Brain microvascular endothelial cell (primary cell): Measurements from ENCODE around the gene PPA2.

Experiments used
- DNase-seq: peaks from one replicate; pipeline ENCODE4 v3.0.0-alpha.2; 2020
- H3K27ac ChIP-seq: fragments of 250-450 bp; sonication (Bioruptor Pico); 2 replicates; pipeline ENCODE4 v1.5.1; 2020; ENCODE audit warnings: mild to moderate bottlenecking, moderate library complexity
- H3K27me3 ChIP-seq: fragments of 250-450 bp; sonication (Bioruptor Pico); replicated peaks from 2 replicates; pipeline ENCODE4 v1.5.1; 2020; ENCODE audit warnings: mild to moderate bottlenecking
- H3K36me3 ChIP-seq: fragments of 250-450 bp; sonication (Bioruptor Pico); replicated peaks from 2 replicates; pipeline ENCODE4 v1.5.1; 2020; ENCODE audit warnings: mild to moderate bottlenecking
- H3K4me3 ChIP-seq: 2 replicates; pipeline ENCODE4 v1.5.1; 2011; ENCODE audit warnings: low read depth, mild to moderate bottlenecking, control low read depth, low read length, moderate library complexity
- CTCF ChIP-seq: IDR thresholded peaks from 2 replicates; pipeline ENCODE4 v1.5.1; 2011; ENCODE audit warnings: low read depth, mild to moderate bottlenecking, moderate library complexity, low read length, control low read depth, inconsistent platforms; ENCODE audit errors: missing control alignments
- in situ Hi-C: cut with HindIII; loops from 2 replicates; pipeline ENCODE4 v1.10.0; 2017; ENCODE audit warnings: low sequenced_read_pairs, low pct_ligation_motif_present

PPA2 gene

DNA sequence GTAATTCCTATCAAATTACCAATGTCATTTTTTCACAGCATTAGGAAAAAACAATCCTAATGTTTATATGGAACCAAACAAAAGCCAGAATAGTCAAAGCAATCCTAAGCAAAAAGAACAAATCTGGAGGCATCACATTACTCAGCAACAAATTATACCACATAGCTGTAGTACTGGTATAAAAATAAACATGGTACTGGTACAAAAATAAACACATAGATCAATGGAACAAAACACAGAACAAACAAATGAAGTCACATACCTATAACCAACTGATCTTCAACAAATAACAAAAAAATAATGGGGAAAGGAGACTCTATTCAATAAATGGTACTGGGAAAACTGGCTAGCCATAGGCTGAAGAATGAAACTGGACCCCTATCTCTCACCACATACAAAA lies 37.4 kb downstream of the PPA2 start:
- Histone ChIP-seq H3K27ac (no peak overlapping the region), H3K27me3 (no peaks in the 10 kb centered on the region), H3K36me3 (peaks cover 4% of the 10 kb centered on the region), H3K4me3 (no peak overlapping the region)
- in situ Hi-C loops, result no loop called here
- TF ChIP-seq CTCF, result no peak
- no peak for DNase-seq

DNA sequence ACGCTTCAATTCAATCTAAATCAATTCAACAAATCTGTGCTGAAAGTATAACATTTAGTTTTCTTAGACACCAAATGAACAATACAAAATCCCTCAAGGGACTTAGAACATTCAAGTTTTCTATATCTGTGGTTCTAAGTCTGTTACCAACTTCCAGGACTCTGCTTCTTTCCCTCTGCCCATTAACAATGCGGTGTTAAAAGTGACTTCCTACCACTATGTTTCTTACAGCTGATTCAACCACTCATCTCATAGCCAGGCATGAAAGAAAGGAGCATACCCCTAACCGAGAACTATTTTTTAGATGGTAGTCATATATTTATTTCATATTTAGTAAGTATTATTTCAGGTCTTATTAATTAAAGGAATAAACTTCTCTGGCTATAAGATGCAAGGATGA lies 38.9 kb downstream of the PPA2 start:
- H3K27ac ChIP-seq, result no peak overlapping the region
- H3K27me3 ChIP-seq, result no peaks in the 10 kb centered on the region
- in situ Hi-C loops, result no loop called here
- H3K4me3 ChIP-seq, result no peak overlapping the region
- peaks cover 4% of the 10 kb centered on the region for H3K36me3 ChIP-seq
- no peak for DNase-seq
- no peak for TF ChIP-seq CTCF

DNA sequence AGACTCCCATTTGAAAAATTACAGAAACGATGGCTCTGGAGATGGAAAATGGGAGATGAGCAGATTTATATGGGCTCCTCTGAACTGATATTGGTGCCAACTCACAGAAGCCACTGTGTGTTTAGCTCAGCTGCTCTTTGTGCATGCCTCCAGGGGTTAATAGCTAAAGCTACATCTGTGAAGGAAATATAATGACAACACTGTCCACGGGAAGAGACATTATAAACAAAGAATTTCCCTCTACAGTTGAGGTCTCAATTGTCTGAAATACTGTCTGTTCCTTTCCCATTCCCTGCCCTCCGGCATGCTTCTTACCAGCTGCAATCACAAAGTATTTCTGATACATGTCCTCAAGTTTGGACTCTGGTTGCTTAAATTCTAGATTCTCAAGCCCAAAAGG lies 40.4 kb downstream of the PPA2 start:
- Histone ChIP-seq H3K36me3 (peaks cover 4% of the 10 kb centered on the region), H3K4me3 (no peak overlapping the region), H3K27ac (no peak overlapping the region), H3K27me3 (no peaks in the 10 kb centered on the region)
- TF ChIP-seq CTCF, result no peak
- DNase-seq, result no peak
- in situ Hi-C loops, result no loop called here

DNA sequence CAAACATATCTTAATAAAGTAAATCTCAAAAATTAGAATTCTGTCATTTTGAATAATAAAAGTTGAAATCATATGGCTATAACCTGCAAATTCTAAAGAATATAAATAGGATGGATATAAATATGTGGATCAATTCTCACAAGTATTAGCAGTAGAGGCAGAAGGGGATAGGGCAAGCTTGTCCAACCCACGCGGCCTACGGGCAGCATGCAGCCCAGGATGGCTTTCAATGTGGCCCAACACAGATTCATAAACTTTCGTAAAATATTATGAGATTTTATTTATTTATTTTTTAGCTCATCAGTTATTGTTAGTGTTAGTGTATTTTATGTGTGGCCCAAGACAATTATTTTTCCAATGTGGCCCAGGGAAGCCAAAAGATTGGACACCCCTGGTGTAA lies 41.4 kb downstream of the PPA2 start:
- in situ Hi-C loops, result no loop called here
- Histone ChIP-seq H3K27me3 (no peaks in the 10 kb centered on the region), H3K4me3 (no peak overlapping the region), H3K27ac (no peak overlapping the region), H3K36me3 (peaks cover 4% of the 10 kb centered on the region)
- TF ChIP-seq CTCF, result no peak
- DNase-seq, result no peak

DNA sequence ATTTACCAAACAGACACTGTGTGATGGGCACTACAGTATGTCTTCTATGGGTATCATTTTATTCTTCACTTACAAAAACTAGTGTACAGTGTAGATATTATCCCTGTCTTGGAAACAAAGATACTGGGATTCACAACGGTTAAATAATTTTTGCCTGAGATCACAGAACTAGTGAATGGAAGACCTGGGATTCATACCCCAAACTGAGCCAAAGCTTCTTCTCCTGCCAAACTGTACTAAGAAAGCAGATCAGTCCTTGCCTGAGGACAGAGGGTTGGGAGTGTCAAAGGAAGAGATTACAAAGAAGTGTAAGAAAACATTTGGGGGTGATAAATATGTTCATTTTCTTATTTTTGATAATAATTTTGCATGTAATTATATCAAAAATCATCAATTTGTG lies 43.1 kb downstream of the PPA2 start:
- Histone ChIP-seq H3K27ac (no peak overlapping the region), H3K36me3 (peaks cover 9% of the 10 kb centered on the region), H3K4me3 (no peak overlapping the region), H3K27me3 (no peaks in the 10 kb centered on the region)
- no peak for TF ChIP-seq CTCF
- DNase-seq, result no peak
- in situ Hi-C loops, result no loop called here

GRCh38 chr4:105426187-105426897 lies 47.5 kb downstream of the PPA2 start:
- no peak for DNase-seq

More at GRCh38 chr4:105426187-105426897, 47.5 kb downstream of the PPA2 start:
- no peak for TF ChIP-seq CTCF
- in situ Hi-C loops, result no loop called here
- Histone ChIP-seq H3K27ac (no peak overlapping the region), H3K27me3 (no peaks in the 10 kb centered on the region), H3K36me3 (peaks cover 7% of the 10 kb centered on the region), H3K4me3 (no peak overlapping the region)
